Parathyroid adenoma (tissue), 2 donors: ENCODE results near the gene RNF144B.
"Not testable (repeated sequence)": the region's sequence is repeated elsewhere in the genome, so short reads cannot be mapped to it uniquely, and the experiment has no call there.

ENCODE experiments used
- H2AFZ ChIP-seq: fragments of 300-600 bp; sonication (generic); one replicate; pipeline ENCODE4 v1.7.0; 2017; ENCODE audit warnings: antibody characterized with exemption, mild to moderate bottlenecking
- H3K27ac ChIP-seq: fragments of 300-600 bp; sonication (generic); one replicate; pipeline ENCODE4 v1.7.0; 2017
- H3K27me3 ChIP-seq: fragments of 300-600 bp; sonication (generic); one replicate; pipeline ENCODE4 v1.7.0; 2017; ENCODE audit warnings: low read length; ENCODE audit not compliant: control insufficient read depth, insufficient read depth
- H3K36me3 ChIP-seq: fragments of 300-600 bp; sonication (generic); one replicate; pipeline ENCODE4 v1.7.0; 2017; ENCODE audit warnings: low read length; ENCODE audit not compliant: control insufficient read depth, insufficient read depth
- H3K4me1 ChIP-seq: fragments of 300-600 bp; sonication (generic); one replicate; pipeline ENCODE4 v1.7.0; 2017; ENCODE audit warnings: control low read depth
- H3K4me2 ChIP-seq: fragments of 300-600 bp; sonication (generic); one replicate; pipeline ENCODE4 v1.7.0; 2017; ENCODE audit warnings: low read length
- H3K4me3 ChIP-seq: fragments of 300-600 bp; sonication (generic); one replicate; pipeline ENCODE4 v1.7.0; 2017; ENCODE audit warnings: low read depth, low read length
- H3K79me2 ChIP-seq: fragments of 300-600 bp; sonication (generic); one replicate; pipeline ENCODE4 v1.7.0; 2017; ENCODE audit warnings: control low read depth
- H3K9ac ChIP-seq: fragments of 300-600 bp; sonication (generic); one replicate; pipeline ENCODE4 v1.7.0; 2017; ENCODE audit warnings: mild to moderate bottlenecking
- H3K9me3 ChIP-seq: fragments of 300-600 bp; sonication (generic); one replicate; pipeline ENCODE4 v1.7.0; 2017; ENCODE audit warnings: low read length; ENCODE audit not compliant: control insufficient read depth
- TF ChIP-seq, protein P1 (sequence below): fragments of 300-600 bp; sonication (generic); IDR thresholded peaks from one replicate; pipeline ENCODE4 v1.7.0; 2017; ENCODE audit warnings: antibody characterized with exemption, mild to moderate bottlenecking
- donor health status: primary hyperparathyroidism.

RNF144B gene

DNA sequence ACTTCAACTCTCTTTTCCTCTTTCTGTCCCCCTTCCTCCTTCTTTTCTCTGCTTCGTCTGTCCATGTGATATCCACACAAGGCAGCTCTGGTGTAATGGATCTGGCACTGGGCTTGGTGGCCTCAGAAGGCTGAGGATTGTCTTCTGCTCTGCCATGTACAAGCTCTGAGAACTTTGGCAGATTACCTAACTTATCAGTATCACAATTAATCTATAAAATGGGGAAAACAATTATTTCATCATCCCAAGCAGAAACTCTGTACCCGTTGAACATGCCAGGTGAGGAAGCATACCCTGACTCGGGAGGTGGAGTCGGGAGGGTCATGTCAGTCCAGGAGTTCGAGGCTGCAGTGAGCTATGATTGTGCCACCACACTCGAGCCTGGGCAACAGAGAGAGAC is 10.6 kb downstream of the RNF144B start:
- Histone ChIP-seq H3K9ac (no peak overlapping the region), H3K79me2 (no peaks in the 10 kb centered on the region), H3K27ac (no peak overlapping the region), H3K9me3 (no peaks in the 10 kb centered on the region), H3K27me3 (no peaks in the 10 kb centered on the region), H3K4me1 (no peaks in the 10 kb centered on the region), H2AFZ (no peak overlapping the region), H3K36me3 (no peaks in the 10 kb centered on the region), H3K4me3 (no peak overlapping the region), H3K4me2 (no peak overlapping the region)
- TF ChIP-seq, protein P1, sequence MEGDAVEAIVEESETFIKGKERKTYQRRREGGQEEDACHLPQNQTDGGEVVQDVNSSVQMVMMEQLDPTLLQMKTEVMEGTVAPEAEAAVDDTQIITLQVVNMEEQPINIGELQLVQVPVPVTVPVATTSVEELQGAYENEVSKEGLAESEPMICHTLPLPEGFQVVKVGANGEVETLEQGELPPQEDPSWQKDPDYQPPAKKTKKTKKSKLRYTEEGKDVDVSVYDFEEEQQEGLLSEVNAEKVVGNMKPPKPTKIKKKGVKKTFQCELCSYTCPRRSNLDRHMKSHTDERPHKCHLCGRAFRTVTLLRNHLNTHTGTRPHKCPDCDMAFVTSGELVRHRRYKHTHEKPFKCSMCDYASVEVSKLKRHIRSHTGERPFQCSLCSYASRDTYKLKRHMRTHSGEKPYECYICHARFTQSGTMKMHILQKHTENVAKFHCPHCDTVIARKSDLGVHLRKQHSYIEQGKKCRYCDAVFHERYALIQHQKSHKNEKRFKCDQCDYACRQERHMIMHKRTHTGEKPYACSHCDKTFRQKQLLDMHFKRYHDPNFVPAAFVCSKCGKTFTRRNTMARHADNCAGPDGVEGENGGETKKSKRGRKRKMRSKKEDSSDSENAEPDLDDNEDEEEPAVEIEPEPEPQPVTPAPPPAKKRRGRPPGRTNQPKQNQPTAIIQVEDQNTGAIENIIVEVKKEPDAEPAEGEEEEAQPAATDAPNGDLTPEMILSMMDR: no peak

DNA sequence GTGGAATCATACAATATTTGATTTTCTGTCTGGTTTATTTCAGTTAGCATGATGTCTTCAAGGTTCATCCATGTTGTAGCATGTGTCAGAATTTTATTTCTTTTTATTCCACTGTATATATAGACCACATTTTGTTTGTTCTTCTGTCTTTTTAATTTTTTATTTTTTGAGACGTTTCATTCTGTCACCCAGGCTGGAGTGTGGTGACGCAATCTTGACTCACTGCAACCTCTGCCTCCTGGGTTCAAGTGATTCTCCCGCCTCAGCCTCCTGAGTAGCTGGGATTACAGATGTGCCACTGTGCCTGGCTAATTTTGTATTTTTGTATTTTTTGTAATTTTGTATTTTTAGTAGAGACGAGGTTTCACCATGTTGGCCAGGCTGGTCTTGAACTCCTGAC is 11.1 kb downstream of the RNF144B start:
- not testable (repeated sequence) for H3K4me2 ChIP-seq, H3K4me1 ChIP-seq, H3K27ac ChIP-seq, H3K79me2 ChIP-seq, H2AFZ ChIP-seq, H3K36me3 ChIP-seq, H3K9me3 ChIP-seq, H3K27me3 ChIP-seq, H3K4me3 ChIP-seq, H3K9ac ChIP-seq

DNA sequence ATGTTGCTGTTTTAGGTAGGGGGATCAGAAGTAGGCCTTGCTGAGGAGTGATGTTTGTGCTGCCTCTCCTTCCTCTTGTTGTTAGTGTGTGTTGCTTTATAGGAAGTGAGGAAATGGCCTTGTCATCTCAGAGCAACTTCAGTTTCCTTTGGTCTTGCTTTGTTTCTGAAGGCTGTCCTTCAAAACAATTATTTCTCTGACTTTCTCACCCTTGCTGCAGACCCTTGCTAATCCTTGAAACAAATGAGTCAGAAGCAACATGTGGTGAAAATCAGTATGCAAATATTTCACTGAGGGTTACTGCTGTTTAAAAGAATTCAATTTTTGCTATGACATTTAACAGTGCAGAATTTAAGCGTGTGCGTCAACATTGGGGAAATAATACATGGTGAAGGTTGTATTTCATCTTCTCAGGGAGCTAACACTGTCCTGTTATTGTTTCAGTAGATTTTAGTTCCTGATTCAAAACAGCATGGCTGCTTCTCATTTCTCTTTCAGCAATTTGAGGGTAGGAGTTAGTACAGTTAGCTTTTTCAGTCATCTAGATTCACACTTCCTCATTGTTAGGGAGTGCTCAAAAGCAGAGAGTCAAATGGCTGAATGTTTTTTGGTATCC is 13.8 kb downstream of the RNF144B start:
- Histone ChIP-seq H3K27ac (no peak overlapping the region), H3K4me2 (no peak overlapping the region), H2AFZ (no peak overlapping the region), H3K36me3 (no peaks in the 10 kb centered on the region), H3K4me1 (no peaks in the 10 kb centered on the region), H3K27me3 (no peaks in the 10 kb centered on the region), H3K9me3 (no peaks in the 10 kb centered on the region), H3K79me2 (no peaks in the 10 kb centered on the region), H3K4me3 (no peak overlapping the region), H3K9ac (no peak overlapping the region)
- TF ChIP-seq, protein P1: no peak

DNA sequence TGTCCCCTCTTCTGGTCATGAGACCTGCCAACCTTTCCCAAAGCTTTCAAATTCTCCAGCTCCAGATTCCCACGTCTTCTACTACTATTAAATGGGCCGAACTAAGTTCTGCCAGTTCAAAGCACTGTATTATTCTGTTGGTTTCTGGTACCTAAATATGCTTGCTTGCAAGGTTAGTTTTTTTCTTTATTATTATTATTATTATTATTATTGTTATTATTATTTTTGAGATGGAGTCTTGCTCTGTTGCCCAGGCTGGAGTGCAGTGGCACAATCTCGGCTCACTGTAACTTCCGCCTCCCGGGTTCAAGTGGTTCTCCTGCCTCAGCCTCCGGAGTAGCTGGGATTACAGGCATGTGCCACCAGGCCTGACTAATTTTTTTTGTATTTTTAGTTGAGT is 17.8 kb downstream of the RNF144B start:
- H3K4me2 ChIP-seq, H3K36me3 ChIP-seq, H3K27ac ChIP-seq, H2AFZ ChIP-seq, H3K9me3 ChIP-seq, H3K4me3 ChIP-seq, H3K27me3 ChIP-seq, H3K9ac ChIP-seq, H3K4me1 ChIP-seq, H3K79me2 ChIP-seq: not testable (repeated sequence)

DNA sequence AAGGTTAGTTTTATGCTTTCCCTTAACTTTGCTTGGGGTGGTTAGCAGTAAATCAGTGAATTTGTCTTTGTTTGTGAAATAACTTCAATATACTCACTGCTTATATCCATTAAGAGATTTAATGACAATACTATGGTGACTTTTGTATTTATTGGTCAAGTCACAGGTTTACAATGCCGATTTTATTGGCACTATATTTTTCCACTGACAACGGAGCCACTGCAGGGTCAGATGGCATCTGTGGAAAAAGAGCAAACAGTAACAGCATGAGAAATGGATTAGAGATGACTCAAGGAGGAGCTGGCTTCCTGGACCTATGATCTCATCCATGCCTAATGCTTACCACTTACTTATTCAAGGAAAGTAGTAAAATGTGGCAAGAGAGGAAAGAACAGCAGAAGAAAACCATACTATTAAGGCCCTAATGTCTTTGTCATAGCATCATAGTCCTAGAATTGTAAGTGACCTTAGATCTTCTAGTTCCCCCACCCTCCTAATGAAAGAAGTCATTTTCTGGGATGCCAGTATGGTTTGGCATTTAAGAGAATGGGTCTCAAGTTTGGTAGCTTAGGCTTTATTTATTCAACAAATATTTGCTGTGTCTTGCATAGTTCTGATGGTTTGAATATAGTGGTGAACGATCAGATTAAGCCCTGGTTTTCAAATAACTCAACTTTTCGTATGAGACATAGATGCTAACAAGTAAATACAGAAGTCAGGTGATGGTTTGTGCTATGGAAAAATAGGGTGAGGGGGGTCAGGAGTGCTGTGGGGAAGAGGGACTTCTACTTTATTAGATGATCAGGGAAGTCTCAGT is 18.5 kb downstream of the RNF144B start:
- Histone ChIP-seq H2AFZ (no peak overlapping the region), H3K9ac (no peak overlapping the region), H3K79me2 (no peaks in the 10 kb centered on the region), H3K9me3 (no peaks in the 10 kb centered on the region), H3K4me2 (no peak overlapping the region), H3K4me3 (no peak overlapping the region), H3K27me3 (no peaks in the 10 kb centered on the region), H3K36me3 (no peaks in the 10 kb centered on the region), H3K27ac (no peak overlapping the region), H3K4me1 (no peaks in the 10 kb centered on the region)
- TF ChIP-seq, protein P1: no peak
